ENCODE results near the gene EED.

GRCh38 chr11:86249307-86250098 is 5.0 kb downstream of the EED start:
- no peak for TF ChIP-seq REST (IDR thresholded peaks at IDR 0.05; ENCODE audit: low read depth)
- TF ChIP-seq TCF12 (IDR thresholded peaks at IDR 0.05; ENCODE audit: low read depth), result no peak
- TF ChIP-seq MAX (IDR thresholded peaks at IDR 0.05), result no peak
- TF ChIP-seq ZBTB7A (IDR thresholded peaks at IDR 0.05; ENCODE audit: low read depth), result no peak
